ENCODE data around the gene ARIH2. TPM values are rescaled to one million over a fixed set of nuclear protein-coding genes. Genes with fewer than 3 reads are reported as not detected.

The ARIH2 gene
- total RNA-seq, 5 donors from 2014 or later (not counting 1 experiment from before 2014, with no cell fraction given) = 136 to 163 (median 153) TPM

GRCh38 chr3:48885753-48886152 lies 32.9 kb upstream of the ARIH2 start:
- Mint-ChIP-seq H3K4me1 (peaks cover 13 to 24% (median 17%) of the 10 kb centered on the region in 3 donors), H3K27ac (no peak overlapping the region), H3K27me3 (no peaks in the 10 kb centered on the region), H3K4me3 (no peak overlapping the region), H3K36me3 (peaks cover 23% of the 10 kb centered on the region), H3K9me3 (no peaks in the 10 kb centered on the region)
- no peak overlapping the region for H3K27ac ChIP-seq (ENCODE audit: low read length)
- H3K36me3 ChIP-seq (ENCODE audit: control insufficient read depth in 2 of 2, extremely low read depth in 1 of 2, insufficient read depth in 1 of 2, low read length in 1 of 2) = peaks cover 0 to 46% of the 10 kb centered on the region in 2 donors
- H3K4me3 ChIP-seq (ENCODE audit: control insufficient read depth in 1 of 2, extremely low read depth in 1 of 2, low read length in 1 of 2) = no peak overlapping the region
- H3K27me3 ChIP-seq (replicated peaks in 1 of 2; ENCODE audit: control insufficient read depth in 2 of 2, extremely low read depth in 1 of 2, insufficient read depth in 2 of 2, low read length in 1 of 2) = no peaks in the 10 kb centered on the region
- ATAC-seq (replicated peaks in 1 of 4) = no peak
- ChIA-PET CTCF (no interaction called here), POLR2A (no interaction called here)
- no peak for DNase-seq
- H3K9me3 ChIP-seq = no peaks in the 10 kb centered on the region
- H3K4me1 ChIP-seq (ENCODE audit: control insufficient read depth in 1 of 2, extremely low read depth in 1 of 2, insufficient read depth in 2 of 2, low read length in 2 of 2) = no peaks in the 10 kb centered on the region

- H3K36me3 Mint-ChIP-seq = peaks cover 16% of the 10 kb centered on the region
- Histone ChIP-seq H3K36me3 (ENCODE audit: control insufficient read depth in 2 of 2, extremely low read depth in 1 of 2, insufficient read depth in 1 of 2, low read length in 1 of 2) (peaks cover 0 to 17% of the 10 kb centered on the region in 2 donors), H3K27me3 (replicated peaks in 1 of 2; ENCODE audit: control insufficient read depth in 2 of 2, extremely low read depth in 1 of 2, insufficient read depth in 2 of 2, low read length in 1 of 2) (no peaks in the 10 kb centered on the region), H3K4me3 (ENCODE audit: control insufficient read depth in 1 of 2, extremely low read depth in 1 of 2, low read length in 1 of 2) (no peak overlapping the region), H3K4me1 (ENCODE audit: control insufficient read depth in 1 of 2, extremely low read depth in 1 of 2, insufficient read depth in 2 of 2, low read length in 2 of 2) (peaks cover 0 to 13% of the 10 kb centered on the region in 2 experiments), H3K9me3 (no peaks in the 10 kb centered on the region), H3K27ac (ENCODE audit: low read length) (no peak overlapping the region)
- H3K9me3 Mint-ChIP-seq = no peaks in the 10 kb centered on the region
- WGBS (ENCODE audit: insufficient coverage) = 100% methylated on average over 3 of the region's 8 CpGs
- H3K4me1 Mint-ChIP-seq = peaks cover 17 to 23% (median 21%) of the 10 kb centered on the region in 3 donors
- H3K27me3 Mint-ChIP-seq = no peaks in the 10 kb centered on the region
- ChIA-PET CTCF (no interaction called here), POLR2A (no interaction called here)
- H3K4me3 Mint-ChIP-seq = no peak overlapping the region
- H3K27ac Mint-ChIP-seq = no peak overlapping the region
- no peak for ATAC-seq (replicated peaks in 1 of 4)
- DNase-seq = no peak
These were observed 27.0 kb upstream of the ARIH2 start for GRCh38 chr3:48891606-48892005.

GRCh38 chr3:48894516-48894915 lies 24.1 kb upstream of the ARIH2 start:
- CTCF ChIA-PET = no interaction called here
- no peaks in the 10 kb centered on the region for H3K27me3 Mint-ChIP-seq
- Histone ChIP-seq H3K27me3 (replicated peaks in 1 of 2; ENCODE audit: control insufficient read depth in 2 of 2, extremely low read depth in 1 of 2, insufficient read depth in 2 of 2, low read length in 1 of 2) (no peaks in the 10 kb centered on the region), H3K36me3 (ENCODE audit: control insufficient read depth in 2 of 2, extremely low read depth in 1 of 2, insufficient read depth in 1 of 2, low read length in 1 of 2) (peaks cover 0 to 11% of the 10 kb centered on the region in 2 donors), H3K4me3 (ENCODE audit: control insufficient read depth in 1 of 2, extremely low read depth in 1 of 2, low read length in 1 of 2) (no peak overlapping the region), H3K4me1 (ENCODE audit: control insufficient read depth in 1 of 2, extremely low read depth in 1 of 2, insufficient read depth in 2 of 2, low read length in 2 of 2) (peaks cover 13 to 39% of the 10 kb centered on the region in 2 experiments), H3K9me3 (no peaks in the 10 kb centered on the region), H3K27ac (ENCODE audit: low read length) (no peak overlapping the region)
- H3K4me1 Mint-ChIP-seq = peaks cover 34 to 44% (median 36%) of the 10 kb centered on the region in 3 donors
- no peak overlapping the region for H3K4me3 Mint-ChIP-seq
- no peak for ATAC-seq (replicated peaks in 1 of 4)
- no peak overlapping the region for H3K27ac Mint-ChIP-seq
- no peak for DNase-seq
- H3K9me3 Mint-ChIP-seq = no peaks in the 10 kb centered on the region
- H3K36me3 Mint-ChIP-seq = peaks cover 10% of the 10 kb centered on the region
- WGBS (ENCODE audit: insufficient coverage) = 100% methylated on average over 5 of the region's 6 CpGs
- POLR2A ChIA-PET = interaction anchor here in 1 of 2 donors (0.5 kb wide), 1 partner anchor 284 kb away, joined by 4 read pairs; no protein-coding TSS in a partner anchor

GRCh38 chr3:48896936-48897335 lies 21.7 kb upstream of the ARIH2 start:
- Mint-ChIP-seq H3K9me3 (no peaks in the 10 kb centered on the region), H3K36me3 (peaks cover 2% of the 10 kb centered on the region), H3K4me1 (peaks cover 36 to 50% (median 38%) of the 10 kb centered on the region in 3 donors), H3K27ac (peak overlapping the region; percentile 86 to 88), H3K27me3 (no peaks in the 10 kb centered on the region), H3K4me3 (peak overlapping the region; percentile 48 to 91 (median 57))
- Histone ChIP-seq H3K4me3 (ENCODE audit: control insufficient read depth in 1 of 2, extremely low read depth in 1 of 2, low read length in 1 of 2) (no peak overlapping the region), H3K4me1 (ENCODE audit: control insufficient read depth in 1 of 2, extremely low read depth in 1 of 2, insufficient read depth in 2 of 2, low read length in 2 of 2) (peaks cover 13 to 48% of the 10 kb centered on the region in 2 experiments), H3K27me3 (replicated peaks in 1 of 2; ENCODE audit: control insufficient read depth in 2 of 2, extremely low read depth in 1 of 2, insufficient read depth in 2 of 2, low read length in 1 of 2) (no peaks in the 10 kb centered on the region), H3K36me3 (ENCODE audit: control insufficient read depth in 2 of 2, extremely low read depth in 1 of 2, insufficient read depth in 1 of 2, low read length in 1 of 2) (no peaks in the 10 kb centered on the region), H3K9me3 (no peaks in the 10 kb centered on the region), H3K27ac (ENCODE audit: low read length) (peak overlapping the region; percentile 84)
- POLR2A ChIA-PET = interaction anchor here in 1 of 2 donors (0.6 kb wide), 2 partner anchors 25 to 34 kb away, joined by 3 read pairs; no protein-coding TSS in a partner anchor
- DNase-seq (no peak), ATAC-seq (replicated peaks in 1 of 4) (no peak)
- CTCF ChIA-PET = no interaction called here
- WGBS (ENCODE audit: insufficient coverage) = 100% methylated on average over 2 of the region's 2 CpGs

- Mint-ChIP-seq H3K27ac (peak overlapping the region; percentile 91 to 94), H3K27me3 (no peaks in the 10 kb centered on the region), H3K9me3 (no peaks in the 10 kb centered on the region), H3K36me3 (peaks cover 2% of the 10 kb centered on the region), H3K4me1 (peaks cover 31 to 52% (median 38%) of the 10 kb centered on the region in 3 donors), H3K4me3 (peak overlapping the region; percentile 91 to 93 (median 92))
- Histone ChIP-seq H3K36me3 (ENCODE audit: control insufficient read depth in 2 of 2, extremely low read depth in 1 of 2, insufficient read depth in 1 of 2, low read length in 1 of 2) (no peaks in the 10 kb centered on the region), H3K9me3 (no peaks in the 10 kb centered on the region), H3K4me1 (ENCODE audit: control insufficient read depth in 1 of 2, extremely low read depth in 1 of 2, insufficient read depth in 2 of 2, low read length in 2 of 2) (peaks cover 13 to 48% of the 10 kb centered on the region in 2 experiments), H3K27ac (ENCODE audit: low read length) (peak overlapping the region; percentile 84), H3K27me3 (replicated peaks in 1 of 2; ENCODE audit: control insufficient read depth in 2 of 2, extremely low read depth in 1 of 2, insufficient read depth in 2 of 2, low read length in 1 of 2) (no peaks in the 10 kb centered on the region), H3K4me3 (ENCODE audit: control insufficient read depth in 1 of 2, extremely low read depth in 1 of 2, low read length in 1 of 2) (peak overlapping the region; percentile 78 to 80)
- ATAC-seq (replicated peaks in 1 of 4) (peak; percentile 8 to 17 (median 12)), DNase-seq (peak in 4 of 35 experiments; percentile 7 to 29 (median 10))
- WGBS (ENCODE audit: insufficient coverage) = 41% methylated on average over 7 of the region's 17 CpGs
- ChIA-PET CTCF (interaction anchor here (0.5 to 2.1 kb wide), 8 partner anchors 13 to 1887 kb away, joined by 3 to 8 read pairs (median 4); partner anchors contain the start of genes ARIH2 (in 1 of the 2), NDUFAF3 (in 1 of the 2) and WDR6 (in 1 of the 2)), POLR2A (interaction anchor here (1.4 to 1.6 kb wide), 2 partner anchors 21 to 22 kb away, joined by 4 to 7 read pairs; partner anchors contain the start of gene ARIH2 (in 1 of the 2))
These were observed 20.9 kb upstream of the ARIH2 start for GRCh38 chr3:48897460-48898376.

All from T-cell (primary cell).